ENCODE data around the gene TAF1C. TPM values are rescaled to one million over a fixed set of nuclear protein-coding genes. Genes with fewer than 3 reads are reported as not detected.
"Not testable (repeated sequence)": the region's sequence is repeated elsewhere in the genome, so short reads cannot be mapped to it uniquely, and the experiment has no call there.

TAF1C gene
- 24.4 TPM for polyA plus RNA-seq (2013, experiment 1 of 2; ENCODE audit: insufficient read length)
- 24.4 TPM for polyA plus RNA-seq (2013, experiment 2 of 2; ENCODE audit: insufficient read length)

DNA sequence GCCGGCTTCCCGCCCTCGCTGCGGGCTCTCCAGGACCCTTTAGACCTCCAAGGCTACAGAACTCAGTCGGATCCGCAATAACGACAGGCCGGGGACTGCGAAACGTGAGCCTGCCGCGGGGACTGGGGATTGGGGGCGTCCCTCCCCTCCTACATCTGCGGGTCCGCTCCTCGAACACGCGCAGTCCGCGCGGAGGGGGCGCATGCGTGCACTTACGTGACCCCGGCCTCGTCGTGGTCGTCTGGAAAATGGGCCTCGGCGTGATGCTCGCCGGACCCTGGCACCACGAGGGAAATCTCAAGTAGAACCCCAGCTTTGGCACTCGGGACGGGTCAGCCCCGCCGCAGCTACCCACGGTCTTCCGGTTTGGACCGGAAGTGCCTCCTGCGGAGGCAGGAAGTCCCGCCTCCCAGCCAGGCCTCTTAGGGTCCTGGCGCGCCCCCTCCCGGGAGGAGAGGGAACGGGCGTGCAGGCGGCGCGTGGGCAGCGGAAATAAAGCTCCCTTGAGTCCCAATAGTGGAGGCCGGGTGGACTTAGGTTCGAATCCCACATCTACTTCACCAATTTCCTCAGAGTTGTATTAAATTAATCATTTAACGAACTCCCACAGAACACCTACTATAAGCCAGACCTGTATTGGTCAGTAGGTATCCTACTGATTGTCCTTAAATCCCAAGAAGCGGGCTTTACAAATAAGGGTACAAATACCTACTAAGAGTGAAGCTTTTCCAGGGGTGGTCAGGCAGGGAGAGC lies at the start of gene TAF1C:
Gene TAF1C, minus strand, starts transcription at position 373 of the 753 bp plus-strand sequence. CDS start 2,069 bp downstream, outside the sequence.
- DNase-seq = peak; percentile 95

DNA sequence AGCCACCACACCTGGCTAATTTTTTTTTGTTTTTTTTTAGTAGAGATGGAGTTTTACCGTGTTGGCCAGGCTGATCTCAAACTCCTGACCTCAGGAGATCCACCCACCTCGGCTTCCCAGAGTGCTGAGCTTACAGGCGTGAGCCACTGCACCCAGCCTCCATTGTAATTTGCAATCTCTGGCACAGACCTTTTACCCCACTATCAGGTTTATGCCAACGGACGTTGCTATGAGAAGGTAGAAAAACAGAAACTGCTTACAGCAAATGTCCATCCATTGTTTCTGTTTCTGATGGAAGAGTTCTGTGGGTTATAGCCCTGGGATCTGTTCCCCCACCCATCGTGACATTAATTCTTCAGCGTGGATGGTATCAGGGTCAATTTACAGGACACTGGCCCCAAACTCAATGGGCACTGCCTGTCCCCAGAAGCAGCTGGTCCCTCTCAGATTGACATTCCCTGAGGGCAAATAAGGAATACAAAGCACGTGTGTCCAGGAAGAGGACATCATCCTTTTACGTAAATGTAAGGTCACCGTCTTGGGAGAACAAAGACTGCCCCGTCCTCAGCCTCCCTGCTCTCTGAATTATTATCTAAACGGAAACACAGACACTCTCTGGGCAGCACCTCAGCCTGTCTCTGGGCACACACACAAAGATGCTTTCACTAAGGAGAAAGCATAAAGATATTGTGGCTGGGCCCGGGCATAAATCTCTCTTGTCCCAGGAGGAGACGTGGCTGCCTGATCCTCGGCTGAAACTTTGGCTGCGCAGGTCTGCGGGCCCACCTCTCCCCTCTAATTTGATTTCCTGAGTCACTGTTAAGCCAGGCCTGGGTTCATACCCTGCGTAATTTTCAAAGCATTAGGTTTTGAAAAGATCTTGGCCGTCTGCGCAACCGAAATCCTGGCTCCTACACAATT lies 47.7 kb upstream of the TAF1C start:
- DNase-seq = no peak

DNA sequence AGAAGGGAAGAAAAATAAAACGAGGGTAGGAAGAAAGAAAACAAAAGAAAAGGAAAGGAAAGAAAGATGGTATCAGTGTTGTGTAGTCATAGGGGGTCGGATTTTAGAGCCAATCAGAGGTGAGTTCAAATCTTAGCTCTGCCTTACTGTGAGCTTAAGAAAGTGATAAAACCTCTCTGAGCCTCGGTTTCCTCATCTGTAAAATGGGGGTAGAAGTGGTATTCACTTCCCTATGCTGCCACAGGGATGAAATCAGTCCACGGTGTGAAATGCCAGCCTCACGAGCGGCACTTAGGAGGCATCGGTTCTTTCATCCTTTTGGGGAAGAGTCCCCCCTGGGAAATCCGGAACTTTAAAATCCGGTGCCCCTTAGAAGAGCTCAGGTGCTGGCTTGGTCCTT lies 46.9 kb upstream of the TAF1C start:
- DNase-seq = no peak

- DNase-seq = no peak
These were observed 46.1 kb upstream of the TAF1C start for GRCh38 chr16:84232969-84233368.

- DNase-seq = no peak
These were observed 45.2 kb upstream of the TAF1C start for GRCh38 chr16:84232060-84232459.

DNA sequence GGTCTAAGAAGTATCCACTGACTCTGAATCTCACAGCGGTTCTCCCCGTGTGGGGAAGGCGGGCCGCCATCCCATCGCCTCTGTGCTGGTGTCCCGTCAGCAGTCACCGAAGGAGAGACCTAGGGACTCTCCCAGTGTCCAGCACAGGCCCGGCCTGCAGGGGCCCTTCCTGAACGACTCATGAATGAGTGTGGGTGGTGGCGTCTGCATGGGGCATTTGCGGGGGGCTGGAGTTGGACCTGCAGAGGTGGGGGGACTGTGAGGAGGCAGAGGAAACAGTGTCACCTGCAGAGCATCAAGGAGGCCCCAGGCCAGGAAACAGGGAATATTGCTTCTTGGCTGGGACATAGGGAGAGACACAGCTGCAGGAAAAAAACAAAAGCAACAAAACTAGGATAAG lies 42.6 kb upstream of the TAF1C start:
- no peak for DNase-seq

DNA sequence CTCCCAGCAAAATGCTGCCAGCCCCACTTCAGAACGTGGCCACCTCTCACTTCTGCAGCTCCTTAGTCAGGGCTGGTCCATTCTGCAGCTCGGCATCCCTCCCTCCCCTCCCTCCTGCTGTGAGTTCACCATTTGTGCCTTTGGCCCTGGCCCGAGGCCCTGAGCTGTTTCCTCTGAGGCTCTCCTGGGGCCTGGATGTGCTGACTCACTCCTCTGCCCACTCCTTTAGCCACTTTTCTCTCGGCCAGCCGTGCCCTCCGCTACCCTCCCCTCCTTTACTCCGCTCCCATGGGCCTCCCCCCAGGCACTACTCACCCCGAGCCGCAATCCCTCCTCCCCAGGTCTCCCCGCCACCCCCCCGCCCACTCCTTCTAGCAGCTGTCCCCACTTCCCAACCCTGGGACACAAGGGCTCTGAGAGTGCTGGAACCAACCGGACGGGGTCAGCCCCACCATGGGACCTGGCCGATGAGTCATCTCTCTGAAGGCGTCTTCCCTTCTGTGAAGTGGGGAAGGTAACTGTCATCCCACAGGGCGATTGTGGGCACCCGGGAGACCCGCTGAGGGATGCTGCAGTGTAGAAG lies 41.5 kb upstream of the TAF1C start:
- DNase-seq = peak; percentile 83

DNA sequence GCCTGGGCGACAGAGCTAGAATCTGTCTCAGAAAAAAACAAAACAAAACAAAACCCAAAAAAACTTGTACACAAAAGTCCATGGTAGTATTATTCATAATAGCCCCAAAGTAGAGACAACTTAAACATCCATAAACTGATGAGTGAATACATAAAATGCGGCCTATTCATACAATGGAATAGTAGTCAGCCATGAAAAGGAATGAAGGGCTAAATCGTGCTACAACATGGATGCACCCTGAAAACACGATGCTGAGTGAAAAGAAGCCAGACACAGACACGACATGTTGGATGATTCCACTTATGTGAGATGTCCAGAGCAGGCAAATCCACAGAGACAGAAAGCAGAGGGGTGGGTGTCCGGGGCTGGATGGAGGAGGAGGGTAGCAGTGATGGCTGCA lies 40.7 kb upstream of the TAF1C start:
- DNase-seq = no peak

DNA sequence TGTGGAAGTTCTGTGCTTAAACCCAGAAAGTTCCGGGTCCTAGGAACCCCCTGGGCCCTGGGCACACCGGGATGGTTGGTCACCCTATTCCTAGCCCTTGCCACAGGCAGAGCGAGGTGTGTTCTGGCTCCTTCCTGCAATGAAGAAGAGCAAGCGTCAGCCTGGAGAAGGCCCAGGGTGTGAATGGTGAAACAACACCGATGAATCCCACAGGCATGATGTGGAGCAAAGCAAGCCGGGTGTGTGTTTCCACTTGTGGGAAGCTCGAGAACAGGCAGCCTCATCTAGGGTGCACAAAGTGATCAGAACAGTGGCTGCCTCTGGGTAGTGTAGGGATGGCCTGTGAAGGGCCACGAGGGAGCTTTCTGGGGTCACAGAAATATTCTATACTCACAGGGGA lies 39.2 kb upstream of the TAF1C start:
- DNase-seq = no peak

GRCh38 chr16:84225571-84225970 lies 38.7 kb upstream of the TAF1C start:
- DNase-seq = no peak

GRCh38 chr16:84225126-84225525 lies 38.3 kb upstream of the TAF1C start:
- no peak for DNase-seq

DNA sequence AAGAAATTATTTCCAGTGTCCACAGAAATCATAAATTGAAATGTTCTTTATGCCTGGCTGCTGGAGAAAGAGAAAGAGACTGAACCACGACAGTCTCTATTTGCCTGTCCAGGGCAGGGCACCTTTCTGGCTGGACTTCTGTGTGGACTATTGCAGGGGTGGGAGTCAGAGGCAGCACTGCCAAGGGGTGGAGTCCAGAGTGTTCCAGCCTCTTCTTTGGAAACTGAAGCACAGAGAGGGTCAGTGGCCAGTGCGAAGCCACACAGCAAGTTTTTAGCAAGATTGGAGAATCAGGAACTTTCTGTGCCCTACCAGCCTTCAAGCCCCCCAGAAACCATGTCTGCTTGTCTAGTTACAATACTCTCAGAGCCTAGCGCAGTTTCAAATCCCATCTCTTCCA lies 37.7 kb upstream of the TAF1C start:
- no peak for DNase-seq

- no peak for DNase-seq
These were observed 36.6 kb upstream of the TAF1C start for GRCh38 chr16:84223456-84223855.

GRCh38 chr16:84220851-84221250 lies 34.0 kb upstream of the TAF1C start:
- peak; percentile 20 for DNase-seq

- DNase-seq = no peak
These were observed 32.1 kb upstream of the TAF1C start for GRCh38 chr16:84218956-84219355.

- DNase-seq = no peak
These were observed 31.4 kb upstream of the TAF1C start for GRCh38 chr16:84218176-84218823.

DNA sequence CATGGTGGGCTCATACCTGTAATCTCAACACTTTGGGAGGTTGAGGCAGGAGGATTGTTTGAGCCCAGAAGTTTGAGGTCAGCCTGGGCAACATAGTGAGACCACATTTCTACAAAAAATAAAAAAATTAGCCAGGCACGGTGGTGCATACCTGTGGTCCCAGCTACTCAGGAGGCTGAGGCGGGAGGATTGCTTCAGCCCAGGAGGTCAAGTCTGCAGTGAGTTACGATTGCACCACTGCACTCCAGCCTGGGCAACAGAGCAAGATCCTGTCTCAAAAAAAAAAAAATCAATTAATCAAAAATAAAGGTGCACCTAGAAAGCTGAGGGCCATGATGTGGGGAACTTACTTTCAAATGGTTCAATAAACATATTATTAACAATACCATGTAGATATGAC lies 29.3 kb upstream of the TAF1C start:
- DNase-seq = not testable (repeated sequence)

DNA sequence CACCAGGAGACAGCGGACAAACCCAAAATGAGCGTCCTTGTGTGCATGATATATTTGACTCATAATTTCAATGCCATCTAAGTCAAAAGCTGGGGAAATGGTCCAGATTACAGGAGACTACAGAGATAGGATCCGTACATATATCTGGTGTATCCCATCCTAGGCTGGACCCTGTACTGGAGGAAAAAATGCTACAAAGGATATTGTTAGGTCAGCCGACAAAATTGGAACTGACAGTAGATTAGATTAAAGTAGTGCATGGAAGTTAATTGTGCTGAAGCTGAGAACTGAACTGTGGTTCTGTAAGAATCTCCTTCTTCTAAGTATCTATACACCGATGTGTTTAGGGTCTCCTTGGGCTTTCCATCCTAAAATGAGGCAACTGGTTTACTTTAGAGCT lies 28.7 kb upstream of the TAF1C start:
- DNase-seq = no peak

GRCh38 chr16:84214451-84215066 lies 27.7 kb upstream of the TAF1C start:
- no peak for DNase-seq

- no peak for DNase-seq
These were observed 25.8 kb upstream of the TAF1C start for GRCh38 chr16:84212631-84213030.

DNA sequence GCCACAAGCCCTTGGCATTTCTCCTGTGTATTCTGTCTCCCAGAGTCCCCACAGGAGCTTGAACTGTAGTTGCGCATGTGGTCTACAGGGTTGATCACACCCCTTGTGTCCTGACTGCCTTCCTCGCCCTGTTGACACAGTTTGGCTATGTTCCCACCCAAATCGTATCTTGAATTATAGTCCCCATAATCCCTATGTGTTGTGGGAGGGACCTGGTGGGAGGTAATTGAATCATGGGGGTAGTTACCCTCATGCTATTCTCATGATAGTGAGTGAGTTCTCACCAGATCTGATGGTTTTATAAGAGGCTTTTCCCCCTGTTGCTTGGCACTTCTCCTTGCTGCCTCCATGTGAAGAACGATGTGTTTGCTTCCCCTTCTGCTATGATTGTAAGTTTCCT lies 25.3 kb upstream of the TAF1C start:
- no peak for DNase-seq

DNA sequence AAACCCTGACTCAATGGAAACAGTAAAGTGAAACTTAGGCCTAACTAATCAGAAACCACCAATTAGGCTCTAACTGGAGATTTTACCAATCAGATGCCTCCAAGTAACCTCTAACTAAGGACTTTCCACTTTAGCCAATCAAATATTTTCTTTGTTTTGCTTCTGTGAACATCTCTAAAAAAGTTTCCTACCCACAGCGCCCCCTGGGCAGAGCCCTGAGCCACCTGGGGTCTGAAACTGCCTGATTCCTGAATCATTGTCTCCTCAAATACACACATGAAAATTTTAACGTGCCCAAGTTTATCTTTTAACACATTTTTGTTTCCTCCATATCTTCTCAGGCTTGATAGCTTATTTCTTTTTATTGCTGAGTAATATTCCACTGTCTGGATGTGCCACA lies 23.1 kb upstream of the TAF1C start:
- no peak for DNase-seq

Data from fibroblast of skin of scalp (primary cell).